ENCODE data around the gene TMEM218.

TMEM218 gene

DNA sequence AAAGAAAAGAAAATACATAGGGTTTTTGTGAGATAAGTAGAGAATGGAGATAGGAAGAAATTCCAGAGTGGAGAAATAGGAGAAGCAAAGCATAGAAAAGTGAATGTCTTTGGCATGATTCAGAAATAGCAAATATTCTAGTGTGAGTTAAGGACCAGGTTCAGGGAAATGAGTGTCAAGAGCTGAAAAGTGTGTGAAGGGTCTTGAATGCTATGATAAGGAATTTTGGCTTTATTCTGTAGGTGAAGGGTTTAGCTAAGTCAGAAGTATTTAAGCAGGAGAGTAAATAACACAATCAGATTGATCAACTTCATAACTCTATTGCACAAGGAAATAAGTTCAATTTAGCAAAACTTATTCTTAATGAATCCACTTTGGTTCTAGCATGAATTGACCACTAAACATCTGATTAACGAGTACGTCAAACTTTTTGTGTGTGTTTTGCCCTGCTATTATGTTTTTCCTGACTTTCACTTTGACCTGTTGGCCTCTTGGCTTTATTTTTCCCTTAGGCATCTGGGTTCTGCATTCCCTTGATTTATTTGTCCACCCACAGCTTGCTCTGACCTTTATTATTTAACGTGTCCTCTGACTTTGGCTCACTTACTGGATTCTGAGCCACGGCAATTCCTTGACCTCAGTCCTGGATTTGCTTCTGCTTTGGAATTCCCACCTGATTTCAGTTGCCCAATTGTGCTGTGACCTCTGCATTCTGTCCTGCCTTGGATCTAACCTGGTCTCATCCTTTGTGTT is 11.9 kb upstream of the TMEM218 start:
- Histone ChIP-seq H3K9me3 (ENCODE audit: low read length) (no peaks in the 10 kb centered on the region), H3K4me3 (ENCODE audit: low read length) (no peak overlapping the region), H3K36me3 (ENCODE audit: insufficient read depth, low read length) (no peaks in the 10 kb centered on the region), H2AFZ (ENCODE audit: low read depth, low read length) (peak overlapping the region; percentile 68), H3K4me1 (ENCODE audit: insufficient read depth, low read length) (peaks cover 8% of the 10 kb centered on the region), H3K27me3 (ENCODE audit: insufficient read depth, low read length) (no peaks in the 10 kb centered on the region)

DNA sequence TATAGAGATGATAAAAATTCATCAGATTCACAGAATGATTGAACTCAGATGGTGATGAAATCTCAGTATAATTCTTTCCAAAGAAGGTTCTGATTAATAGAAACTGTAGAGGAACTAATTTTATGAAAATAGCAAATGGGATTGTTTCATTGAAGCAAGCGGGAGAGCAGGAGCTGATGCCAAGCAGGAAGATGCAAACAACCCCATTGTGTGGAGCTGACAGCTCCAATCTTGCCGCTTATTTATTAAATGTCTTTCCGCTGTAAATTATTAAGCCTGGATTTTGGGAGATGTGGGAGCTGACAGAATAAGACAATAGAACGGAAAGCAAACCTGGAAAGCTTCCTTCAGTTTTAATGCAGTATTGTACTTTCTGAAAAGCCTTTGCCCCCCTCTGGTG is 6.0 kb upstream of the TMEM218 start:
- H3K4me1 ChIP-seq (ENCODE audit: insufficient read depth, low read length), result peaks cover under 1% of the 10 kb centered on the region

GRCh38 chr11:125114518-125114917 is 3.1 kb upstream of the TMEM218 start:
- no peaks in the 10 kb centered on the region for H3K36me3 ChIP-seq (ENCODE audit: insufficient read depth, low read length)

More for the DNA sequence above, 6.0 kb upstream of the TMEM218 start:
- no peaks in the 10 kb centered on the region for H3K27me3 ChIP-seq (ENCODE audit: insufficient read depth, low read length)
- H3K4me3 ChIP-seq (ENCODE audit: low read length), result no peak overlapping the region
- H2AFZ ChIP-seq (ENCODE audit: low read depth, low read length), result no peak overlapping the region
- no peaks in the 10 kb centered on the region for H3K36me3 ChIP-seq (ENCODE audit: insufficient read depth, low read length)
- H3K9me3 ChIP-seq (ENCODE audit: low read length), result peaks cover 5% of the 10 kb centered on the region

GRCh38 chr11:125112208-125112604 is 780 bp upstream of the TMEM218 start:
- peak overlapping the region; percentile 53 for H3K4me3 ChIP-seq (ENCODE audit: low read length)
- H3K9me3 ChIP-seq (ENCODE audit: low read length), result peaks cover 5% of the 10 kb centered on the region
- H2AFZ ChIP-seq (ENCODE audit: low read depth, low read length), result no peak overlapping the region
- peaks cover 13% of the 10 kb centered on the region for H3K4me1 ChIP-seq (ENCODE audit: insufficient read depth, low read length)
- H3K27me3 ChIP-seq (ENCODE audit: insufficient read depth, low read length), result no peaks in the 10 kb centered on the region
- no peaks in the 10 kb centered on the region for H3K36me3 ChIP-seq (ENCODE audit: insufficient read depth, low read length)

More at GRCh38 chr11:125114518-125114917, 3.1 kb upstream of the TMEM218 start:
- Histone ChIP-seq H2AFZ (ENCODE audit: low read depth, low read length) (no peak overlapping the region), H3K9me3 (ENCODE audit: low read length) (peaks cover 5% of the 10 kb centered on the region), H3K4me3 (ENCODE audit: low read length) (no peak overlapping the region), H3K4me1 (ENCODE audit: insufficient read depth, low read length) (peaks cover 13% of the 10 kb centered on the region), H3K27me3 (ENCODE audit: insufficient read depth, low read length) (no peaks in the 10 kb centered on the region)

DNA sequence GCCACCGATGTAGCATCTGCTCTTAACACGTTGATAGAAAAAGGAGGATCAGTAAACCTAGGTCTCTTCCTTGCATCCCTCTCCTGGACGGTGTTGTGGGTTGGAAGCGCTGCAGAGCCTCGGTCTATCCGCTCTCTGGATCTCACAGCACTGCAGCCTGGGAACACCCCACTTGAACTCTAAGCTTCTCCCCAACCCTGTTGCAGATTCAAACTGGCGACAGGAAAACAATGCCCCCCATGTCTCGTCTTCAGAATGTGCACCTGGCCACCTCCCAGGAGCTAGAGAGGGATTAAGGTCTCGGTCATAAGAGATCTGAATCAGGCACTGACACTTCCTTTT is 454 bp downstream of the TMEM218 start:
- peaks cover 13% of the 10 kb centered on the region for H3K4me1 ChIP-seq (ENCODE audit: insufficient read depth, low read length)
- peak overlapping the region; percentile 73 for H3K4me3 ChIP-seq (ENCODE audit: low read length)
- H3K36me3 ChIP-seq (ENCODE audit: insufficient read depth, low read length), result no peaks in the 10 kb centered on the region
- H2AFZ ChIP-seq (ENCODE audit: low read depth, low read length), result peak overlapping the region; percentile 21
- H3K27me3 ChIP-seq (ENCODE audit: insufficient read depth, low read length), result no peaks in the 10 kb centered on the region
- H3K9me3 ChIP-seq (ENCODE audit: low read length), result peaks cover 8% of the 10 kb centered on the region

DNA sequence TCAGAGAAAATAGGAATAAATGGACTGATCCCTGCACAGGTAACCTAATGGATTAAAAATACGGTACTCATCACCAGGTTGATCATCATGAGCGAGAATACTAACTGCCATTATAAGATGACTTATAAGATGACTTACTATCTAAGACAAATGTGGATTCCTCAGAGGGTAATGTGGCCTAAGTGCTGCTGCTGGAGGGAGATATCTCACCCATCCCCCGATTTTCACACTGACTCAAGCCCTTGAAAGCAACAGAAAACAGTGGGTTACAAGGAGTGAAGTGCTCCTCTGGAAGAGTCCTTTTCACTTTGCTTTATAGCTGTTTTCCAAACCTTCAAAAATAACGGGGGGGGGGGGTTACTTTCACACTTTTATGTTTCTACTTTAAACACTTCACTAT is 920 bp downstream of the TMEM218 start:
- Histone ChIP-seq H3K9me3 (ENCODE audit: low read length) (peaks cover 8% of the 10 kb centered on the region), H3K4me3 (ENCODE audit: low read length) (peak overlapping the region; percentile 73), H3K4me1 (ENCODE audit: insufficient read depth, low read length) (peaks cover 13% of the 10 kb centered on the region), H3K27me3 (ENCODE audit: insufficient read depth, low read length) (no peaks in the 10 kb centered on the region), H3K36me3 (ENCODE audit: insufficient read depth, low read length) (no peaks in the 10 kb centered on the region), H2AFZ (ENCODE audit: low read depth, low read length) (peak overlapping the region; percentile 21)

DNA sequence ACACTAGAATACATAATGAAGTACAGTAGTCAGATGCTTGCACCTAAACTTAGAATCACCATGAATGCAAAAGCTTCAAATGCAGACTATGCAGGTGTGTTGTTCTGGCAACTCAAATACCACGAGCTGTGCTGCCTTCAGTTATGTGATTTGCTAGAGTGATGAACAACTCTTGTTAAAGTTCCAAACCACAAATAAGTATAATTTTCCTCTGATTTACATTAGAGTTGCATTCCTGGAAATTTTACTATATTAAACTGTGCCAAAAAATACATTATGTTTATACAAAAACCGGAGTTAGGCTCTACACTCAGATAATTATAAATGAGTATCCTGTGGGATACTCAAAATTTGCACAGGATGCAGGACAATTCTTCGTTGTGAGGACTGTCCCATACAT is 3.0 kb downstream of the TMEM218 start:
- Histone ChIP-seq H3K4me1 (ENCODE audit: insufficient read depth, low read length) (peaks cover 13% of the 10 kb centered on the region), H3K36me3 (ENCODE audit: insufficient read depth, low read length) (peaks cover 2% of the 10 kb centered on the region), H3K27me3 (ENCODE audit: insufficient read depth, low read length) (no peaks in the 10 kb centered on the region), H3K4me3 (ENCODE audit: low read length) (no peak overlapping the region), H3K9me3 (ENCODE audit: low read length) (peaks cover 6% of the 10 kb centered on the region), H2AFZ (ENCODE audit: low read depth, low read length) (no peak overlapping the region)

DNA sequence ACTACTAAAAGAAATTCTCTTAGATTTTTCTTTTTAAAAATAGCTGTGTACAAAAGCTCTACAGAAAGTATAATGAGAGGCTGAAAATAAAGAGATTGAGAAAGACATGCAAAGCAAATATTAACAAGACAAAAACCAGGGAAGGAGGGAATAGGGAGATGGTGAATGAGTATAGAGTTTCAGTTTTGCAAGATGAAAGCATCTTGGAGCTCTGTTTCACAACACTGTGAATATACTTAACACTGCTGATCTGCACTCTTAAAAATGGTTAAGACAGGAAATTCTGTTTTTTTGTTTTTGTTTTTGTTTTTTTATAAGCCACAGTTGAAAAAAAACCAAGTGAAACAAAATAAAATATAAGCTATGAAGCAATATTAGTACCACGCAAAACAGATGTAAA is 5.5 kb downstream of the TMEM218 start:
- Histone ChIP-seq H3K9me3 (ENCODE audit: low read length) (peaks cover 7% of the 10 kb centered on the region), H3K27me3 (ENCODE audit: insufficient read depth, low read length) (no peaks in the 10 kb centered on the region), H2AFZ (ENCODE audit: low read depth, low read length) (no peak overlapping the region), H3K4me3 (ENCODE audit: low read length) (no peak overlapping the region), H3K4me1 (ENCODE audit: insufficient read depth, low read length) (peaks cover 6% of the 10 kb centered on the region), H3K36me3 (ENCODE audit: insufficient read depth, low read length) (peaks cover 12% of the 10 kb centered on the region)

GRCh38 chr11:125102510-125102909 is 8.9 kb downstream of the TMEM218 start:
- Histone ChIP-seq H3K4me1 (ENCODE audit: insufficient read depth, low read length) (no peaks in the 10 kb centered on the region), H3K27me3 (ENCODE audit: insufficient read depth, low read length) (no peaks in the 10 kb centered on the region), H2AFZ (ENCODE audit: low read depth, low read length) (no peak overlapping the region), H3K9me3 (ENCODE audit: low read length) (peaks cover 7% of the 10 kb centered on the region), H3K36me3 (ENCODE audit: insufficient read depth, low read length) (peaks cover 44% of the 10 kb centered on the region), H3K4me3 (ENCODE audit: low read length) (no peak overlapping the region)

DNA sequence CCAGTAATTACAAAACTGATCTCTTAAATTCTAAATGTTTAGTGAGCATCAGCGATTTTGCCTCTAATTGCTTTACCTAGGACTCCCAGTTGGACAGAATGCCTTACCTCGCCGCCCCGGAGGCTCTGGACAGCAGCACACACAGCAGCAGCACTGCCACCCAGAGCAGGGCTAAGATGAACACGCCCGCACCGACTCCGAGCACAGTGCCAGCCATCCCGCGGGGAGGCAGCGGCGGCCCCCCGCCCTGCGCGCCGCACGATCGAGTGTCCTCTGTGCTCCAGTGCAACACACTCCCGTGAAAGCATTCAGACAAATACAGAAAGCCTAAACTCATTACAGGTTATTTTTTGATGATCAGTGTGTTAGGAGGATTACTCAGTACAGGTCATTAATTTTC is 9.4 kb downstream of the TMEM218 start:
- H3K4me3 ChIP-seq (ENCODE audit: low read length), result no peak overlapping the region

DNA sequence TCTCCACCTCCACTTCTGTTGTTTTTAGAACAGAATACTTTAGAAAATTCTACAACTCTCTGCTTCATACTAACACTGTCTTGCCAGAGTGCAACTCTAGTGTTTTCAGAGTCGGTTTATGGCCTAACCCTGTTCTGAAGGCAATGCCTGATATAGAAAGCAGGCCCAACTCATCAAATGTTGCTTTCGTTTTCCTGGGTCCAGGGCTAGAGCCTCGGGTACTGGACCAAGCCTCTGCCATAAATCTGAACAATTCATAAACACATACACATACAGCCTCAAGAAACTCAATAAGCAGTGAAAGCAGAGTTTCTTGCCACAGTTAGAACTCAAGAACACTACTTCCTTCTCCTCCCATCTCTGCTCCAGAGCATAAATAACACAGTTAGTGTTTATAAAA is 9.8 kb downstream of the TMEM218 start:
- Histone ChIP-seq H3K9me3 (ENCODE audit: low read length) (peaks cover 7% of the 10 kb centered on the region), H3K4me1 (ENCODE audit: insufficient read depth, low read length) (no peaks in the 10 kb centered on the region), H2AFZ (ENCODE audit: low read depth, low read length) (no peak overlapping the region), H3K36me3 (ENCODE audit: insufficient read depth, low read length) (peaks cover 52% of the 10 kb centered on the region), H3K4me3 (ENCODE audit: low read length) (no peak overlapping the region), H3K27me3 (ENCODE audit: insufficient read depth, low read length) (no peaks in the 10 kb centered on the region)

More for the DNA sequence above, 9.4 kb downstream of the TMEM218 start:
- H2AFZ ChIP-seq (ENCODE audit: low read depth, low read length), result no peak overlapping the region
- H3K4me1 ChIP-seq (ENCODE audit: insufficient read depth, low read length), result no peaks in the 10 kb centered on the region
- no peaks in the 10 kb centered on the region for H3K27me3 ChIP-seq (ENCODE audit: insufficient read depth, low read length)
- H3K9me3 ChIP-seq (ENCODE audit: low read length), result peaks cover 7% of the 10 kb centered on the region
- peaks cover 49% of the 10 kb centered on the region for H3K36me3 ChIP-seq (ENCODE audit: insufficient read depth, low read length)

DNA sequence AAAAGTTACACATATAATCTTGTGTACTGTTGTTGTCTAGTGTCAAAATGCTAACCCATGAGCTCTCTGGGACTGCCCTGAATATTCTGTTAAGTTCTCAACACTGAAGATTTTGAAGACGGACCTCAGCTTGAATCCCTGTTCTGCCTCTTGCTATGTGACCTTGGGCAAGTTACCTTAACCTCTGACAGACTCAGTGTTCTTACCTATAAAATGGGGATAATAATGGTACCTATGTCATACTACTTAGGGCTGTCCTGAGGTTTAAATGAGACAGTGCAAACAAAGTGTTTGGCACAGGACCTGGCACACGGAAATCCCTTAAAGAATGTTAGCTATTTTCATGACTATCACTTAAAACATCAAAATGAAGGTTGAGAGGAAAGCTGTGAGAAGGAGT is 11.3 kb downstream of the TMEM218 start:
- no peaks in the 10 kb centered on the region for H3K4me1 ChIP-seq (ENCODE audit: insufficient read depth, low read length)
- no peak overlapping the region for H3K4me3 ChIP-seq (ENCODE audit: low read length)
- peaks cover 62% of the 10 kb centered on the region for H3K36me3 ChIP-seq (ENCODE audit: insufficient read depth, low read length)
- H2AFZ ChIP-seq (ENCODE audit: low read depth, low read length), result no peak overlapping the region
- H3K9me3 ChIP-seq (ENCODE audit: low read length), result peaks cover 4% of the 10 kb centered on the region
- no peaks in the 10 kb centered on the region for H3K27me3 ChIP-seq (ENCODE audit: insufficient read depth, low read length)

DNA sequence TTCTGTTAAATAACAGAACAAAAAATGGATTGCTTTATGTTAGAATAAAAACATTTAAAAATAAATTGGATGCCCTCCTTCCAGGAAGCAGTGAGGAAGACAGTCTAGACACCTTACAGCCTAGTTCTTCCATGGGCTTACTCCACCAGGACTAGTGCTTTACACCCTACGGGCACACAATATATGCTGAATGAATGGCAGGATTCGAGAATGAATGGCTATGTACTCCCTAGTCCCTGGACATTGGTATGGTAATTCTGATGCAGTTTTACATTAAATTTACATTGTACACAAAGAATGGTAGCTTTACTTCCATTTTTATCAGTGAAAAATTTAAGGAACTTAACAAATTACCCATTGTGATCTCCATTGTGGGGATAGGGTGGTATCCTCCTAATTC is 16.7 kb downstream of the TMEM218 start:
- H3K9me3 ChIP-seq (ENCODE audit: low read length), result no peaks in the 10 kb centered on the region
- H3K27me3 ChIP-seq (ENCODE audit: insufficient read depth, low read length), result no peaks in the 10 kb centered on the region
- H2AFZ ChIP-seq (ENCODE audit: low read depth, low read length), result no peak overlapping the region
- peaks cover 38% of the 10 kb centered on the region for H3K36me3 ChIP-seq (ENCODE audit: insufficient read depth, low read length)
- no peak overlapping the region for H3K4me3 ChIP-seq (ENCODE audit: low read length)
- H3K4me1 ChIP-seq (ENCODE audit: insufficient read depth, low read length), result peaks cover 13% of the 10 kb centered on the region

DNA sequence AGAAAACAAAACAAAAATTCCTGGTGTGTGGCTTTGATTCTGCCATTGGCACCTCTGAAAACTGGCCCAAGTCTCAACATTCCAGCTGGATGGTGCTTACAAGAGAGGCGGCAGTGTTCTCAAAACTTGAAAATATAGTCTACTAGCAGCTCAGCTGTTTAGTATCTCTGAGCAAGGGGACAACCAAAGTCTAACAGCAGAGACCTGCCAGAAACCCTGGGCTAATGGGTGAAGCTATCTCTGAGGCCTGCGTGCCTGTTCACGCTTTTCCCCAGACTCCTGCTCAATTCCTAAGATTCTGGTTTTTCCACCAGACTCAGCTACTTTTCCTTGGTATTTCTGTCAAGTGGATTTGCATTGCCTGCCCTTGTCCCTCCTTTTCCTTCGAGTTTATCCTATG is 17.9 kb downstream of the TMEM218 start:
- no peaks in the 10 kb centered on the region for H3K27me3 ChIP-seq (ENCODE audit: insufficient read depth, low read length)
- H3K36me3 ChIP-seq (ENCODE audit: insufficient read depth, low read length), result peaks cover 28% of the 10 kb centered on the region
- H2AFZ ChIP-seq (ENCODE audit: low read depth, low read length), result no peak overlapping the region
- peaks cover 13% of the 10 kb centered on the region for H3K4me1 ChIP-seq (ENCODE audit: insufficient read depth, low read length)
- H3K9me3 ChIP-seq (ENCODE audit: low read length), result no peaks in the 10 kb centered on the region
- no peak overlapping the region for H3K4me3 ChIP-seq (ENCODE audit: low read length)
